HEK293 (cell line): ENCODE results near the gene POLG2.

Source experiments
- CTCF ChIA-PET: fragments of 350-600 bp; formaldehyde crosslinking; extraction: SDS; loops from one replicate; lab custom pipeline; 2021; ENCODE audit warnings: antibody characterized with exemption; lab: Yijun Ruan, JAX
- POLR2A ChIA-PET: fragments of 300-600 bp; formaldehyde crosslinking; extraction: SDS; loops from one replicate; lab custom pipeline; 2020; ENCODE audit warnings: antibody characterized with exemption, inconsistent platforms; lab: Yijun Ruan, JAX
- H3K27ac ChIP-seq: fragments of 200-500 bp; sonication (Bioruptor generic); 2 replicates; pipeline ENCODE4 v1.5.1; 2014; ENCODE audit warnings: low read depth, low read length, control low read depth, inconsistent platforms; ENCODE audit errors: extremely low read depth
- H3K36me3 ChIP-seq, 2 experiments: fragments of 200-500 bp in 1 of 2; sonication (Bioruptor generic) in 1 of 2; 1 replicate in 1 of 2; 2 replicates in 1 of 2; pipeline ENCODE4 v1.5.1; 2014 to 2017; ENCODE audit warnings: inconsistent platforms in 2 of 2, low read length in 2 of 2; ENCODE audit not compliant: control insufficient read depth in 2 of 2, insufficient read depth in 1 of 2
- H3K4me1 ChIP-seq: fragments of 200-500 bp; sonication (Bioruptor generic); 2 replicates; pipeline ENCODE4 v1.5.1; 2014; ENCODE audit warnings: mild to moderate bottlenecking, low read length, inconsistent platforms; ENCODE audit not compliant: control insufficient read depth, insufficient read depth
- H3K4me3 ChIP-seq: 2 replicates; pipeline ENCODE4 v1.5.1; 2011; ENCODE audit warnings: low read depth, mild to moderate bottlenecking, control low read depth, low read length, moderate library complexity
- H3K9me3 ChIP-seq: fragments of 200-500 bp; sonication (Bioruptor generic); 2 replicates; pipeline ENCODE4 v1.5.1; 2014; ENCODE audit warnings: low read depth, low read length, inconsistent platforms; ENCODE audit not compliant: control insufficient read depth, insufficient read depth
- BCL11B ChIP-seq: fragments of 450-650 bp; formaldehyde crosslinking; IDR thresholded peaks from 2 replicates; pipeline ENCODE4 v1.5.1; 2016; ENCODE audit warnings: low read depth, missing biosample characterization, missing genetic modification characterization
- ZBTB1 ChIP-seq: fragments of 450-650 bp; formaldehyde crosslinking; IDR thresholded peaks from 2 replicates; pipeline ENCODE4 v1.5.1; 2016; ENCODE audit warnings: missing biosample characterization, missing genetic modification characterization
- ZNF132 ChIP-seq: fragments of 450-650 bp; formaldehyde crosslinking; IDR thresholded peaks from 2 replicates; pipeline ENCODE4 v1.5.1; 2017; ENCODE audit warnings: missing biosample characterization, missing genetic modification characterization, borderline replicate concordance
- ZNF140 ChIP-seq: fragments of 450-650 bp; formaldehyde crosslinking; IDR thresholded peaks from 2 replicates; pipeline ENCODE4 v1.5.1; 2016; ENCODE audit warnings: missing biosample characterization, missing genetic modification characterization
- ZNF16 ChIP-seq: fragments of 450-650 bp; formaldehyde crosslinking; IDR thresholded peaks from 2 replicates; pipeline ENCODE4 v1.5.1; 2016; ENCODE audit warnings: low read depth, missing biosample characterization, missing genetic modification characterization
- ZNF2 ChIP-seq: fragments of 450-650 bp; formaldehyde crosslinking; IDR thresholded peaks from 2 replicates; pipeline ENCODE4 v1.5.1; 2016; ENCODE audit warnings: missing biosample characterization, missing genetic modification characterization
- ZNF24 ChIP-seq: fragments of 450-650 bp; formaldehyde crosslinking; IDR thresholded peaks from 2 replicates; pipeline ENCODE4 v1.5.1; 2016; ENCODE audit warnings: missing biosample characterization, missing genetic modification characterization
- ZNF266 ChIP-seq: fragments of 450-650 bp; formaldehyde crosslinking; IDR thresholded peaks from 2 replicates; pipeline ENCODE4 v1.5.1; 2016; ENCODE audit warnings: missing biosample characterization, missing genetic modification characterization, low read depth
- ZNF37A ChIP-seq: fragments of 450-650 bp; IDR thresholded peaks from 2 replicates; pipeline ENCODE4 v1.5.1; 2018; ENCODE audit warnings: missing biosample characterization, missing genetic modification characterization
- ZNF394 ChIP-seq: fragments of 450-650 bp; formaldehyde crosslinking; IDR thresholded peaks from 2 replicates; pipeline ENCODE4 v1.5.1; 2016; ENCODE audit warnings: missing biosample characterization, missing genetic modification characterization, mild to moderate bottlenecking, moderate library complexity, borderline replicate concordance
- ZNF423 ChIP-seq: fragments of 450-650 bp; formaldehyde crosslinking; IDR thresholded peaks from 2 replicates; pipeline ENCODE4 v1.5.1; 2016; ENCODE audit warnings: missing biosample characterization, missing genetic modification characterization
- ZNF521 ChIP-seq: fragments of 450-650 bp; formaldehyde crosslinking; IDR thresholded peaks from 2 replicates; pipeline ENCODE4 v1.5.1; 2017; ENCODE audit warnings: missing biosample characterization, mild to moderate bottlenecking, missing genetic modification characterization
- ZNF530 ChIP-seq: fragments of 450-650 bp; formaldehyde crosslinking; IDR thresholded peaks from 2 replicates; pipeline ENCODE4 v1.5.1; 2016; ENCODE audit warnings: low read depth, missing biosample characterization, missing genetic modification characterization
- ZNF544 ChIP-seq: fragments of 450-650 bp; formaldehyde crosslinking; IDR thresholded peaks from 2 replicates; pipeline ENCODE4 v1.5.0; 2017; ENCODE audit warnings: missing biosample characterization, missing genetic modification characterization
- ZNF561 ChIP-seq: fragments of 450-650 bp; IDR thresholded peaks from 2 replicates; pipeline ENCODE4 v1.5.1; 2018; ENCODE audit warnings: missing biosample characterization, missing genetic modification characterization, borderline replicate concordance
- ZNF843 ChIP-seq: fragments of 450-650 bp; formaldehyde crosslinking; IDR thresholded peaks from 2 replicates; pipeline ENCODE4 v1.5.1; 2016; ENCODE audit warnings: missing biosample characterization, missing genetic modification characterization
- TF ChIP-seq, protein P1 (sequence below): fragments of 450-650 bp; formaldehyde crosslinking; IDR thresholded peaks from 2 replicates; pipeline ENCODE4 v1.5.1; 2017; ENCODE audit warnings: missing biosample characterization, missing genetic modification characterization
- TF ChIP-seq, protein P2 (sequence below): fragments of 450-650 bp; formaldehyde crosslinking; IDR thresholded peaks from 2 replicates; pipeline ENCODE4 v1.5.1; 2016; ENCODE audit warnings: missing biosample characterization, missing genetic modification characterization
- TF ChIP-seq, protein P3 (sequence below): fragments of 450-650 bp; formaldehyde crosslinking; IDR thresholded peaks from 2 replicates; pipeline ENCODE4 v1.5.1; 2016; ENCODE audit warnings: missing biosample characterization, missing genetic modification characterization

Gene POLG2

DNA sequence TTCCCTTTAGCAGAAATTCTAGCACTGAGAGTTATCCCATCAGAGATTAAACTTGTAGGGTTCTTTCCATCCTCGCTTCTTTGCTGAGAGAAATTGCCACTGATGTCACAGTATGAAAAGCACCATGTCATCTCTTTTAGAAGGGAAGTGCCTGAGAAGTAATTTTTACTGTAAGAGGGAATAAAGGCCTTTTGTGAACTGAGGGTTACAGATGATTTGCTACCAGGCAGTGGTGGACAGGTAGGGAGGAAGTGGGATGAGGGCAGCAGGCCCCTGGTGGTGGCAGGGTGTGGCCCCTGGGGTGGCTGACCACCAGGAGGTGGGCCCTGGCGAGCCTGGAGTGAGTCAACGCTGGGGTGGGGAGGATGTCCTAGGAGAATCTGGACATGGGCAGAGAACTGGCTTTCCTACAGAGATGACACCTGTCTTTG lies 54.3 kb downstream of the POLG2 start:
- Histone ChIP-seq H3K4me1 (no peaks in the 10 kb centered on the region), H3K4me3 (no peak overlapping the region), H3K9me3 (no peaks in the 10 kb centered on the region), H3K36me3 (no peaks in the 10 kb centered on the region), H3K27ac (no peak overlapping the region)
- CTCF ChIA-PET: interaction anchor here (0.6 kb wide), 2 partner anchors 10 to 146 kb away, joined by 4 to 5 read pairs; no protein-coding TSS in a partner anchor
- TF ChIP-seq ZNF266 (no peak), BCL11B (tag by site-specific recombination) (no peak), ZNF843 (tag by site-specific recombination) (no peak), ZNF132 (no peak), ZBTB1 (no peak), ZNF16 (no peak), ZNF544 (tag by site-specific recombination) (no peak), ZNF521 (no peak), ZNF24 (tag by site-specific recombination) (no peak), ZNF423 (tag by site-specific recombination) (no peak), ZNF394 (tag by site-specific recombination) (no peak), ZNF37A (tag by site-specific recombination) (no peak), ZNF561 (tag by site-specific recombination) (no peak), ZNF140 (no peak)
- TF ChIP-seq, protein P1, sequence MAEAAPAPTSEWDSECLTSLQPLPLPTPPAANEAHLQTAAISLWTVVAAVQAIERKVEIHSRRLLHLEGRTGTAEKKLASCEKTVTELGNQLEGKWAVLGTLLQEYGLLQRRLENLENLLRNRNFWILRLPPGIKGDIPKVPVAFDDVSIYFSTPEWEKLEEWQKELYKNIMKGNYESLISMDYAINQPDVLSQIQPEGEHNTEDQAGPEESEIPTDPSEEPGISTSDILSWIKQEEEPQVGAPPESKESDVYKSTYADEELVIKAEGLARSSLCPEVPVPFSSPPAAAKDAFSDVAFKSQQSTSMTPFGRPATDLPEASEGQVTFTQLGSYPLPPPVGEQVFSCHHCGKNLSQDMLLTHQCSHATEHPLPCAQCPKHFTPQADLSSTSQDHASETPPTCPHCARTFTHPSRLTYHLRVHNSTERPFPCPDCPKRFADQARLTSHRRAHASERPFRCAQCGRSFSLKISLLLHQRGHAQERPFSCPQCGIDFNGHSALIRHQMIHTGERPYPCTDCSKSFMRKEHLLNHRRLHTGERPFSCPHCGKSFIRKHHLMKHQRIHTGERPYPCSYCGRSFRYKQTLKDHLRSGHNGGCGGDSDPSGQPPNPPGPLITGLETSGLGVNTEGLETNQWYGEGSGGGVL (tag by site-specific recombination): no peak
- TF ChIP-seq, protein P2, sequence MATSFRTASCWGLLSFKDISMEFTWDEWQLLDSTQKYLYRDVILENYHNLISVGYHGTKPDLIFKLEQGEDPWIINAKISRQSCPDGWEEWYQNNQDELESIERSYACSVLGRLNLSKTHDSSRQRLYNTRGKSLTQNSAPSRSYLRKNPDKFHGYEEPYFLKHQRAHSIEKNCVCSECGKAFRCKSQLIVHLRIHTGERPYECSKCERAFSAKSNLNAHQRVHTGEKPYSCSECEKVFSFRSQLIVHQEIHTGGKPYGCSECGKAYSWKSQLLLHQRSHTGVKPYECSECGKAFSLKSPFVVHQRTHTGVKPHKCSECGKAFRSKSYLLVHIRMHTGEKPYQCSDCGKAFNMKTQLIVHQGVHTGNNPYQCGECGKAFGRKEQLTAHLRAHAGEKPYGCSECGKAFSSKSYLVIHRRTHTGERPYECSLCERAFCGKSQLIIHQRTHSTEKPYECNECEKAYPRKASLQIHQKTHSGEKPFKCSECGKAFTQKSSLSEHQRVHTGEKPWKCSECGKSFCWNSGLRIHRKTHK (tag by site-specific recombination): no peak
- TF ChIP-seq, protein P3, sequence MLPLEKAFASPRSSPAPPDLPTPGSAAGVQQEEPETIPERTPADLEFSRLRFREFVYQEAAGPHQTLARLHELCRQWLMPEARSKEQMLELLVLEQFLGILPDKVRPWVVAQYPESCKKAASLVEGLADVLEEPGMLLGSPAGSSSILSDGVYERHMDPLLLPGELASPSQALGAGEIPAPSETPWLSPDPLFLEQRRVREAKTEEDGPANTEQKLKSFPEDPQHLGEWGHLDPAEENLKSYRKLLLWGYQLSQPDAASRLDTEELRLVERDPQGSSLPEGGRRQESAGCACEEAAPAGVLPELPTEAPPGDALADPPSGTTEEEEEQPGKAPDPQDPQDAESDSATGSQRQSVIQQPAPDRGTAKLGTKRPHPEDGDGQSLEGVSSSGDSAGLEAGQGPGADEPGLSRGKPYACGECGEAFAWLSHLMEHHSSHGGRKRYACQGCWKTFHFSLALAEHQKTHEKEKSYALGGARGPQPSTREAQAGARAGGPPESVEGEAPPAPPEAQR (tag by site-specific recombination): no peak
- POLR2A ChIA-PET: interaction anchor here (0.6 kb wide), 1 partner anchor 64 kb away, joined by 5 read pairs; the partner anchor contains the start of gene CEP95

DNA sequence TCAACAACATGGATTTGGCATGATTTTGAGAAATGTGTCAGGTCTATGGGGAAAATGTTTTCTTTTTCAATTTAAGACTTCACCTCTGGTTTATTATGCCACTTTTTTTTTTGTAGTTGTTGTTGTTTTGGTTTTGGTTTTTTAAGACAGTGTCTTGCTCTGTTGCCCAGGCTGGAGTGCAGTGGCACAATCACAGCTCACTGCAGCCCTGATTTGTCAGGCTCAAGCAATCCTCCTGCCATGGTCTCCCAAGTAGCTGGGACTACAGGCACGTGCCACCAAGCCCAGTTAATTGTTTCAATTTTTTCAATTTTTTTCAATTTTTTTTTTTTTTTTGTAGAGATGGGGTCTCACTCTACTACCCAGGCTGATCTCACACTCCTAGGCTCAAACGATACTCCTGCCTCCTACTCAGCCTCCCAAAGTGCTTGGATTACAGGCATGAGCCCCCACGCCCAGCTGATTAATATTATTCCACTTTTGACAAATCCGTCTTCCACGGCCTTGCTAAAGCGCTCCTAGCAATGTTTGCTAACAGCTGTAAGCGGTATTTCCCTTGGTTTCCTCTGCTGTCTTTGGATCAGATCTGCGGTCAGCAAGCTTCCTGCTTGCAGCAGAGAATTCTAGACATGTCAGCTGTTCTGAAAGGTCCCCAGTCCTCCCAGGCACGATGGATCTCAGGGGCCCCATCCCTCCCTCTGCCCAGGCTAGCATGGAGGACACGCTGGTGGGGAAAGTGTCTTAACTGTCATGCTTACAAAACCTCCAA lies 54.9 kb downstream of the POLG2 start:
- H3K36me3 ChIP-seq: no peaks in the 10 kb centered on the region
- CTCF ChIA-PET: interaction anchor here (0.6 kb wide), 1 partner anchor 145 kb away, joined by 5 read pairs; no protein-coding TSS in a partner anchor
- H3K4me1 ChIP-seq: no peaks in the 10 kb centered on the region
- H3K9me3 ChIP-seq: no peaks in the 10 kb centered on the region
- POLR2A ChIA-PET: no interaction called here
- H3K27ac ChIP-seq: no peak overlapping the region
- H3K4me3 ChIP-seq: no peak overlapping the region
- TF ChIP-seq ZNF2: no peak
- no peak for TF ChIP-seq ZNF530 (tag by site-specific recombination)
